Measurements from ENCODE around the gene PTGFR. TPM values are rescaled to one million over a fixed set of nuclear protein-coding genes. Genes with fewer than 3 reads are reported as not detected.
A peak's percentile ranks its signal among the peaks of the same experiment; 100 is the strongest.

Gene PTGFR
- total and polyA plus RNA-seq, 2 of the 13 experiments (the other 11 are each of a cell fraction or from before 2014, with no cell fraction given): not detected

DNA sequence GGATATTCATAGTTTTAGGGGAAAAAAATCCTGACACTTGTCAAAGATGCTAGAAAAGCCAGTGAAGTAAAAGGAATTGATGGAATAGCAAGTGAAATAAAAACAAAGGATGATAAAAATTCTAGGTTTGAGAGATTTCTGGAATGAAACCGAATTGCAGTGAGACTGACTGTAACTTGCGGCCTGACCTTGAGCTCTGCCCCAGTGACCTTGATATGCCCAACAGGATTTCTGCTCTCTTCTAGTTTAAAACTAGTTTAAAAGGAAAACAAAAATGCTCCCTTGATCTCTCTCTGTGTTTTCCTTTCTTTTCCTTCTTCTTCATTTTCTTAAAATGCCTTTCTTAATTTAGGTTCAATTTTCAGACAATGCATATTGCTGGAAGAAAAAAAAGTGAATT, 74.6 kb downstream of the PTGFR start (continued):
- TF ChIP-seq, protein P1, sequence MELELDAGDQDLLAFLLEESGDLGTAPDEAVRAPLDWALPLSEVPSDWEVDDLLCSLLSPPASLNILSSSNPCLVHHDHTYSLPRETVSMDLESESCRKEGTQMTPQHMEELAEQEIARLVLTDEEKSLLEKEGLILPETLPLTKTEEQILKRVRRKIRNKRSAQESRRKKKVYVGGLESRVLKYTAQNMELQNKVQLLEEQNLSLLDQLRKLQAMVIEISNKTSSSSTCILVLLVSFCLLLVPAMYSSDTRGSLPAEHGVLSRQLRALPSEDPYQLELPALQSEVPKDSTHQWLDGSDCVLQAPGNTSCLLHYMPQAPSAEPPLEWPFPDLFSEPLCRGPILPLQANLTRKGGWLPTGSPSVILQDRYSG (CRISPR knock-in tag; IDR thresholded peaks at IDR 0.05): no peak

DNA sequence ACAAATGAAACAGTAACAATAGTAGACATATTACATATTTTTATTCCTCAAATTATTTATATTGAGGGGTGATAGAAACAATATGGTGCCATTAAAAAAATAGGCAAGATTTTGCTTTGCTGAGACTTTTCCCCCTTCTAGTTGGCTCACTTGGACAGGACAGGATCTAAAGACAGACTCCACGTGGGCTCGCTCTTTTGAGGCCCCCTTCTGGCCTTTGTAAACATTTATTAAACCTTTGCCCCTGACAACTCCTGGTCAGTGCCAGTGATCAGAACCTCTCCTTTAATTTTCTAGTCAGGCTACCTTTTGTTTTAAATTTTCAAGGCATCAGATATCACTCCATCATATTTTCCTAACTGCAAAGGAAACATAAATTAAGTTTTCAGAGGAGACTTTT, 79.8 kb downstream of the PTGFR start:
- TF ChIP-seq MTF1 (CRISPR knock-in tag; IDR thresholded peaks at IDR 0.05) (no peak), ZBTB20 (CRISPR knock-in tag; IDR thresholded peaks at IDR 0.05; ENCODE audit: borderline replicate concordance, low read depth) (no peak), CENPT (CRISPR knock-in tag; IDR thresholded peaks at IDR 0.05; ENCODE audit: low read depth) (no peak), ZNF121 (CRISPR knock-in tag; IDR thresholded peaks at IDR 0.05) (peak; percentile 18; the same call in 1 of the 2 replicates), ZNF432 (CRISPR knock-in tag; IDR thresholded peaks at IDR 0.05; ENCODE audit: borderline replicate concordance) (no peak), ZFP62 (CRISPR knock-in tag; IDR thresholded peaks at IDR 0.05) (no peak), ZNF709 (CRISPR knock-in tag; IDR thresholded peaks at IDR 0.05) (no peak), ZFAT (CRISPR knock-in tag; conservative IDR thresholded peaks at IDR 0.05) (no peak), PHF8 (CRISPR knock-in tag; IDR thresholded peaks at IDR 0.05) (no peak), MED1 (CRISPR knock-in tag; IDR thresholded peaks at IDR 0.05) (no peak), ZNF567 (CRISPR knock-in tag; IDR thresholded peaks at IDR 0.05; ENCODE audit: borderline replicate concordance) (no peak), CHD2 (IDR thresholded peaks at IDR 0.05; ENCODE audit: low read depth, low read length) (no peak)
- TF ChIP-seq, protein P2, sequence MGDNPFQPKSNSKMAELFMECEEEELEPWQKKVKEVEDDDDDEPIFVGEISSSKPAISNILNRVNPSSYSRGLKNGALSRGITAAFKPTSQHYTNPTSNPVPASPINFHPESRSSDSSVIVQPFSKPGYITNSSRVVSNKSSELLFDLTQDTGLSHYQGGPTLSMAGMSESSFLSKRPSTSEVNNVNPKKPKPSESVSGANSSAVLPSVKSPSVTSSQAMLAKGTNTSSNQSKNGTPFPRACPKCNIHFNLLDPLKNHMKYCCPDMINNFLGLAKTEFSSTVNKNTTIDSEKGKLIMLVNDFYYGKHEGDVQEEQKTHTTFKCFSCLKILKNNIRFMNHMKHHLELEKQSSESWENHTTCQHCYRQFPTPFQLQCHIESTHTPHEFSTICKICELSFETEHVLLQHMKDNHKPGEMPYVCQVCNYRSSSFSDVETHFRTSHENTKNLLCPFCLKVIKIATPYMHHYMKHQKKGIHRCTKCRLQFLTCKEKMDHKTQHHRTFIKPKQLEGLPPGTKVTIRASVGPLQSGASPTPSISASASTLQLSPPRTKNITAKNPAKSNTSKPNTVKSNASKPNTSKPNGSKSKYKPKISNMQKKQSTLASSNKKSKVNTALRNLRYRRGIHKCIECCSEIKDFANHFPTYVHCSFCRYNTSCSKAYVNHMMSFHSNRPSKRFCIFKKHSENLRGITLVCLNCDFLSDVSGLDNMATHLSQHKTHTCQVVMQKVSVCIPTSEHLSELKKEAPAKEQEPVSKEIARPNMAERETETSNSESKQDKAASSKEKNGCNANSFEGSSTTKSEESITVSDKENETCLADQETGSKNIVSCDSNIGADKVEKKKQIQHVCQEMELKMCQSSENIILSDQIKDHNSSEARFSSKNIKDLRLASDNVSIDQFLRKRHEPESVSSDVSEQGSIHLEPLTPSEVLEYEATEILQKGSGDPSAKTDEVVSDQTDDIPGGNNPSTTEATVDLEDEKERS (CRISPR knock-in tag; IDR thresholded peaks at IDR 0.05): no peak
- TF ChIP-seq, protein P3, sequence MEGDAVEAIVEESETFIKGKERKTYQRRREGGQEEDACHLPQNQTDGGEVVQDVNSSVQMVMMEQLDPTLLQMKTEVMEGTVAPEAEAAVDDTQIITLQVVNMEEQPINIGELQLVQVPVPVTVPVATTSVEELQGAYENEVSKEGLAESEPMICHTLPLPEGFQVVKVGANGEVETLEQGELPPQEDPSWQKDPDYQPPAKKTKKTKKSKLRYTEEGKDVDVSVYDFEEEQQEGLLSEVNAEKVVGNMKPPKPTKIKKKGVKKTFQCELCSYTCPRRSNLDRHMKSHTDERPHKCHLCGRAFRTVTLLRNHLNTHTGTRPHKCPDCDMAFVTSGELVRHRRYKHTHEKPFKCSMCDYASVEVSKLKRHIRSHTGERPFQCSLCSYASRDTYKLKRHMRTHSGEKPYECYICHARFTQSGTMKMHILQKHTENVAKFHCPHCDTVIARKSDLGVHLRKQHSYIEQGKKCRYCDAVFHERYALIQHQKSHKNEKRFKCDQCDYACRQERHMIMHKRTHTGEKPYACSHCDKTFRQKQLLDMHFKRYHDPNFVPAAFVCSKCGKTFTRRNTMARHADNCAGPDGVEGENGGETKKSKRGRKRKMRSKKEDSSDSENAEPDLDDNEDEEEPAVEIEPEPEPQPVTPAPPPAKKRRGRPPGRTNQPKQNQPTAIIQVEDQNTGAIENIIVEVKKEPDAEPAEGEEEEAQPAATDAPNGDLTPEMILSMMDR (CRISPR knock-in tag; IDR thresholded peaks at IDR 0.05): peak; percentile 26; the same call in 1 of the 2 replicates
- TF ChIP-seq, protein P4, sequence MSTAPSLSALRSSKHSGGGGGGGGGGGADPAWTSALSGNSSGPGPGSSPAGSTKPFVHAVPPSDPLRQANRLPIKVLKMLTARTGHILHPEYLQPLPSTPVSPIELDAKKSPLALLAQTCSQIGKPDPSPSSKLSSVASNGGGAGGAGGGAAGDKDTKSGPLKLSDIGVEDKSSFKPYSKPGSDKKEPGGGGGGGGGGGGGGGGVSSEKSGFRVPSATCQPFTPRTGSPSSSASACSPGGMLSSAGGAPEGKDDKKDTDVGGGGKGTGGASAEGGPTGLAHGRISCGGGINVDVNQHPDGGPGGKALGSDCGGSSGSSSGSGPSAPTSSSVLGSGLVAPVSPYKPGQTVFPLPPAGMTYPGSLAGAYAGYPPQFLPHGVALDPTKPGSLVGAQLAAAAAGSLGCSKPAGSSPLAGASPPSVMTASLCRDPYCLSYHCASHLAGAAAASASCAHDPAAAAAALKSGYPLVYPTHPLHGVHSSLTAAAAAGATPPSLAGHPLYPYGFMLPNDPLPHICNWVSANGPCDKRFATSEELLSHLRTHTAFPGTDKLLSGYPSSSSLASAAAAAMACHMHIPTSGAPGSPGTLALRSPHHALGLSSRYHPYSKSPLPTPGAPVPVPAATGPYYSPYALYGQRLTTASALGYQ (CRISPR knock-in tag; IDR thresholded peaks at IDR 0.05): no peak
- peak; percentile 1 for DNase-seq (ENCODE audit: low spot score)
- no peak for FAIRE-seq
- H4K20me1 ChIP-seq (ENCODE audit: insufficient read depth, low read length): no peaks in the 10 kb centered on the region
- in situ Hi-C loops (cut with HindIII; ENCODE audit: extremely low pct_ligation_motif_present, low pct_unique_long_range_greater_than_20kb) (no loop called here), intact Hi-C loops (cut with micrococcal nuclease; ENCODE audit: unreplicated experiment) (loop anchor here (1.0 kb wide), 1 partner anchor 425 kb away; no protein-coding TSS in a partner anchor)
- no peak overlapping the region for H3K4me2 ChIP-seq (ENCODE audit: low read depth, low read length)
- no peak overlapping the region for H2AFZ ChIP-seq (ENCODE audit: low read length)
- H3K27ac ChIP-seq (ENCODE audit: extremely low read length, insufficient read depth, low read length): no peak overlapping the region
- 8% methylated on average over 2 of the region's 2 CpGs for WGBS (ENCODE audit: low lambda C conversion rate)
- H3K4me1 ChIP-seq (ENCODE audit: insufficient read depth, low read length): peaks cover 8% of the 10 kb centered on the region; the same call in 1 of the 2 replicates
- no peak overlapping the region for H3K9ac ChIP-seq (ENCODE audit: insufficient read depth, low read depth, low read length)
- no peaks in the 10 kb centered on the region for H3K79me2 ChIP-seq (ENCODE audit: insufficient read depth, low read length)
- ATAC-seq: peak; percentile 80
- H3K27me3 ChIP-seq (ENCODE audit: control insufficient read depth in 1 of 2, insufficient read depth in 2 of 2, low read length in 2 of 2): no peaks in the 10 kb centered on the region
- H3K9me3 ChIP-seq (ENCODE audit: low read length): no peaks in the 10 kb centered on the region
- no peaks in the 10 kb centered on the region for H3K36me3 ChIP-seq (replicated peaks in 1 of 2; ENCODE audit: control insufficient read depth in 1 of 2, insufficient read depth in 2 of 2, low read length in 2 of 2)
- CTCF ChIA-PET (ENCODE audit: low intra/inter-chr PET ratio, low total read pairs): no interaction called here
- POLR2A ChIA-PET: no interaction called here
- no TSS peak for BruUV-seq (replicated peaks)
- no peak overlapping the region for H3K4me3 ChIP-seq (replicated peaks in 1 of 3; ENCODE audit: insufficient read depth in 1 of 3, low read depth in 2 of 3, low read length in 3 of 3)

Data from HepG2 (cell line).